ENCODE results near the gene SLC66A2. TPM values are rescaled to one million over a fixed set of nuclear protein-coding genes. Genes with fewer than 3 reads are reported as not detected.

SLC66A2 gene
- total and polyA plus RNA-seq, 3 experiments from 2014 or later = 18.3 to 31.7 (median 29.9) TPM

DNA sequence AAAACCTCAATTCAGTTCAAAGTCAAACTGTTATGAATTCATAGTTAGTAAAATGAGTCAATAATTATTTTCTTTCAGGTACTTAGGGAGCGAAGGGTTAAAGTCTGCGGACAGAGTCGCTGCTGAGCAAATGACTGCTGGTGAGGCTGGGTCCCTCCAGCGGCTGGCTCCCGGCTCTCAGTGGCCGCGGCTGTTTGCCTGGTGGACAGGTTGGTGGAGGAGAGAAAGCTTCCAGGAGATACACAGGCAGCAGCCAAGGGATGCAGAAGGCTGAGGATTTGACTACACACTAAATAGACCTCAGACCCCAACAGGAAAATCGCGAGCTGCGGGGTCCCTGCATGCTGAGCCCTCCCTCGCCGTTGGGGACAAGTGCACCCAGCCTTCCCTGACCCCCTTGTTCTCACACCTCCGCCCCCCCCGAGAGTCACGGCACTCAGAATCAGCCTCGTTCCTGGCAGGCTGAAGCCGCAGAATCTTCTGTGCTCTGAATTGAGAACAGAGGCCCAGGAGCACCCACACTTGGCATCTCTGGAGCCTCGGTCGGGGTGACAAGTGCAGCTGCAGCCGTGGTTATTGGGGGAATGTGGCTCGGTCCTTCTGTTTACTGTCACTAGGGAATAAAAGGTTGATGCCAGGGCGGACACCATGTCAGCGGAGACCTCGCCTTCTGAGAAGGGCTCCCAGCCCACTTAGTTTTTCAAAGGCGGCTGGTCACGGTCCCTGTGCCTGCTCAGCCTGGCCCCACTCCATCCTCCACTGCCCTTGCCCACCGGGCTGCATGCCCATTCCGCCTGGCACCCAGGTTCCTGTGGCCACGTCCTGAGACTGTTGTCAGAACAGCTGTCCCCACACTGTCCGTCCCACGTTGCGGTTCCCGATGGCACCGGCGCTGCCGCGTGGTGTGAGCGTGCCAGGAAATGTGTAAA lies 74.0 kb downstream of the SLC66A2 start:
- peaks cover 0 to 3% (median 0%) of the 10 kb centered on the region in 5 donors for H3K9me3 Mint-ChIP-seq
- POLR2A ChIA-PET = no interaction called here
- H3K27me3 Mint-ChIP-seq = peaks cover 4 to 5% of the 10 kb centered on the region in 2 donors
- Histone ChIP-seq H3K27me3 (ENCODE audit: insufficient read depth, low read length, poor library complexity, severe bottlenecking) (no peaks in the 10 kb centered on the region), H3K4me3 (ENCODE audit: low read length) (no peak overlapping the region), H3K4me1 (ENCODE audit: insufficient read depth, low read length) (no peaks in the 10 kb centered on the region), H3K36me3 (ENCODE audit: insufficient read depth, low read length) (no peaks in the 10 kb centered on the region), H3K9me3 (ENCODE audit: low read length) (no peaks in the 10 kb centered on the region), H3K27ac (ENCODE audit: low read depth, low read length) (no peak overlapping the region)
- no peak overlapping the region for H3K4me3 Mint-ChIP-seq
- peak in 1 of 5 donors; percentile 49 for DNase-seq
- H3K27ac Mint-ChIP-seq = no peak overlapping the region
- CTCF ChIA-PET = no interaction called here
- no peaks in the 10 kb centered on the region for H3K36me3 Mint-ChIP-seq
- H3K4me1 Mint-ChIP-seq = no peaks in the 10 kb centered on the region

DNA sequence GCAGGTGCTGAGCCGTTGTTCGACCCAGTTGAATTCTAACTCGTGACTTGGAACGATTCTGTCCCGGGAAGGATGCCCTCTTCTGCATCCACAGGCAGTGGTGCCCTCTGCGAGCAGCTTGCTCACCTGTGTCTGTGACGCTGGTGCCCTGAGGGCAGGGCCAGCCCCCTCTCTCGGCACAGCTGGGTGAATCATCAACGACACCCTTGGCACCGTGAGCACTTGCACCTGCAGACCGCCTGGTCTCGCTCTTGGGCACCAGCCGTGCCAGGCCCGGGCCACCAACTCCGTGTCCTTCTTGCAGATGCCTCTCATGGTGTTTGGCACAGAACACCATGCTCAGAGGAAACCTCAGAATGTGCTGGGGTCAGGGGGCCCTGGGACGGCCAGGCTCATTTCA lies 75.0 kb downstream of the SLC66A2 start:
- no peaks in the 10 kb centered on the region for H3K9me3 Mint-ChIP-seq
- H3K27ac Mint-ChIP-seq = no peak overlapping the region
- no peak overlapping the region for H3K27ac ChIP-seq (ENCODE audit: low read depth, low read length)
- ChIA-PET CTCF (no interaction called here), POLR2A (no interaction called here)
- no peaks in the 10 kb centered on the region for H3K27me3 ChIP-seq (ENCODE audit: insufficient read depth, low read length, poor library complexity, severe bottlenecking)
- no peaks in the 10 kb centered on the region for H3K4me1 Mint-ChIP-seq
- H3K36me3 Mint-ChIP-seq = no peaks in the 10 kb centered on the region
- no peak overlapping the region for H3K4me3 ChIP-seq (ENCODE audit: low read length)
- no peak overlapping the region for H3K4me3 Mint-ChIP-seq
- no peaks in the 10 kb centered on the region for H3K9me3 ChIP-seq (ENCODE audit: low read length)
- peak in 1 of 5 donors; percentile 33 for DNase-seq
- no peaks in the 10 kb centered on the region for H3K4me1 ChIP-seq (ENCODE audit: insufficient read depth, low read length)
- H3K36me3 ChIP-seq (ENCODE audit: insufficient read depth, low read length) = no peaks in the 10 kb centered on the region
- peaks cover 4 to 5% of the 10 kb centered on the region in 2 donors for H3K27me3 Mint-ChIP-seq

GRCh38 chr18:79875931-79876461 lies 75.5 kb downstream of the SLC66A2 start:
- Histone ChIP-seq H3K4me3 (ENCODE audit: low read length) (no peak overlapping the region), H3K27me3 (ENCODE audit: insufficient read depth, low read length, poor library complexity, severe bottlenecking) (no peaks in the 10 kb centered on the region), H3K27ac (ENCODE audit: low read depth, low read length) (no peak overlapping the region), H3K9me3 (ENCODE audit: low read length) (no peaks in the 10 kb centered on the region), H3K4me1 (ENCODE audit: insufficient read depth, low read length) (no peaks in the 10 kb centered on the region), H3K36me3 (ENCODE audit: insufficient read depth, low read length) (no peaks in the 10 kb centered on the region)
- no peak overlapping the region for H3K4me3 Mint-ChIP-seq
- ChIA-PET CTCF (no interaction called here), POLR2A (no interaction called here)
- H3K9me3 Mint-ChIP-seq = no peaks in the 10 kb centered on the region
- no peaks in the 10 kb centered on the region for H3K36me3 Mint-ChIP-seq
- no peaks in the 10 kb centered on the region for H3K4me1 Mint-ChIP-seq
- peaks cover 4 to 5% of the 10 kb centered on the region in 2 donors for H3K27me3 Mint-ChIP-seq
- DNase-seq = peak in 1 of 5 donors; percentile 36
- no peak overlapping the region for H3K27ac Mint-ChIP-seq

GRCh38 chr18:79875531-79875919 lies 75.9 kb downstream of the SLC66A2 start:
- peak in 1 of 5 donors; percentile 37 for DNase-seq
- H3K36me3 Mint-ChIP-seq = no peaks in the 10 kb centered on the region
- Histone ChIP-seq H3K4me1 (ENCODE audit: insufficient read depth, low read length) (no peaks in the 10 kb centered on the region), H3K27ac (ENCODE audit: low read depth, low read length) (no peak overlapping the region), H3K36me3 (ENCODE audit: insufficient read depth, low read length) (no peaks in the 10 kb centered on the region), H3K27me3 (ENCODE audit: insufficient read depth, low read length, poor library complexity, severe bottlenecking) (no peaks in the 10 kb centered on the region), H3K9me3 (ENCODE audit: low read length) (no peaks in the 10 kb centered on the region), H3K4me3 (ENCODE audit: low read length) (no peak overlapping the region)
- peaks cover 4 to 5% of the 10 kb centered on the region in 2 donors for H3K27me3 Mint-ChIP-seq
- POLR2A ChIA-PET = no interaction called here
- CTCF ChIA-PET = no interaction called here
- no peaks in the 10 kb centered on the region for H3K4me1 Mint-ChIP-seq
- H3K4me3 Mint-ChIP-seq = no peak overlapping the region
- no peaks in the 10 kb centered on the region for H3K9me3 Mint-ChIP-seq
- H3K27ac Mint-ChIP-seq = peak overlapping the region in 1 of 8 donors; percentile 3

GRCh38 chr18:79874553-79875530 lies 76.6 kb downstream of the SLC66A2 start:
- peaks cover 4 to 5% of the 10 kb centered on the region in 2 donors for H3K27me3 Mint-ChIP-seq
- DNase-seq = no peak
- no peaks in the 10 kb centered on the region for H3K9me3 Mint-ChIP-seq
- H3K9me3 ChIP-seq (ENCODE audit: low read length) = no peaks in the 10 kb centered on the region
- ChIA-PET CTCF (no interaction called here), POLR2A (no interaction called here)
- no peak overlapping the region for H3K27ac Mint-ChIP-seq
- H3K27me3 ChIP-seq (ENCODE audit: insufficient read depth, low read length, poor library complexity, severe bottlenecking) = no peaks in the 10 kb centered on the region
- no peaks in the 10 kb centered on the region for H3K4me1 Mint-ChIP-seq
- H3K36me3 ChIP-seq (ENCODE audit: insufficient read depth, low read length) = no peaks in the 10 kb centered on the region
- no peak overlapping the region for H3K4me3 ChIP-seq (ENCODE audit: low read length)
- H3K4me3 Mint-ChIP-seq = no peak overlapping the region
- no peak overlapping the region for H3K27ac ChIP-seq (ENCODE audit: low read depth, low read length)
- no peaks in the 10 kb centered on the region for H3K36me3 Mint-ChIP-seq
- H3K4me1 ChIP-seq (ENCODE audit: insufficient read depth, low read length) = no peaks in the 10 kb centered on the region

GRCh38 chr18:79873449-79874110 lies 77.9 kb downstream of the SLC66A2 start:
- H3K27me3 Mint-ChIP-seq = peaks cover 4 to 5% of the 10 kb centered on the region in 2 donors
- CTCF ChIA-PET = no interaction called here
- H3K4me1 ChIP-seq (ENCODE audit: insufficient read depth, low read length) = no peaks in the 10 kb centered on the region

DNA sequence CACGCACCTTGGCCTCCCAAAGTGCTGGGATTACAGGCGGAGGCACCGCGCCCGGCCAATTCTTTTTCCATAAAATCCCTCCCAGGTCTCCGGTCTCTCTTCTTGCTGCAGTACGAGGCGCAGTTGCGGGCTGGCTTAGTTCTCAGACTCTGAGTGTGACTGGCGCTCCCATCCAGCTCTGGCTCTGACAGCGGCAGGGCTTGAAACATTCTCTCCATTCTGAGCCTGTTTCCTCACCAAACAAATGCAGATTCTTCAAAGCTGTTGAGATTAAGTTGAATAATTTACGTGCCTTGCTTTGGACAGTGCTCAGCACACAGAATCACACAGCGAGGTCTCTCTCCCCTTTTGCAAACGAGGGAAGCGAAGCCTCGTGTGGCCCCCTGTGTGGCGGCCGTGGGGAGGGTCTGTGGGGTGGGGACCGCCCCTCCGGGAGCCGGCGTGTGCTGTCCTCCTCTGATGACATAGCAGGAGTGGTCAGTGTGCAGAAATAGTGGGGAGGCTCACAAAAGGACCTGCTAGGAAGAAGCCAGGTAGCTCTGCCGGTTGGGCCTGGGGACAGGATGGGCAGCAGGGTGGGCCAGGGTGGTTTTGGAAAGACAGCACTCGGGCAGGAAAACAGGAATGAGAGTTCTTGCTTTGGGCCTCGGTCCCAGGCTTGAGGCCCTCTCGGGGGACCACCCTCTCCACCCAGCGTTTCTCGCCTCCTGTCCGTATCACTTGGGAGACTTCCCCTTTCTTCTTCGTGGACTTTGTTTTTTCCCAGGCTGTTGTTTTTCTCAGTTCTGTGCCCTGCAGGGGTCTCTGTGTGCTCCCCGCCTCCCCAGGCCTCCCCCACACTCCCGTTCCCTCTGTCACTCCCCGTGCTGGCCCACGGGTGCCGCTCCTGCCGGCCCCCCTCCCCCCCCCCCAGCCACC lies 78.7 kb downstream of the SLC66A2 start:
- POLR2A ChIA-PET = interaction anchor here (0.5 kb wide), 1 partner anchor 165 kb away, joined by 3 read pairs; no protein-coding TSS in a partner anchor

More at GRCh38 chr18:79873449-79874110, 77.9 kb downstream of the SLC66A2 start:
- no peaks in the 10 kb centered on the region for H3K27me3 ChIP-seq (ENCODE audit: insufficient read depth, low read length, poor library complexity, severe bottlenecking)
- Mint-ChIP-seq H3K4me3 (no peak overlapping the region), H3K36me3 (no peaks in the 10 kb centered on the region), H3K9me3 (no peaks in the 10 kb centered on the region), H3K4me1 (no peaks in the 10 kb centered on the region), H3K27ac (no peak overlapping the region)
- no peaks in the 10 kb centered on the region for H3K36me3 ChIP-seq (ENCODE audit: insufficient read depth, low read length)
- no peak overlapping the region for H3K27ac ChIP-seq (ENCODE audit: low read depth, low read length)
- POLR2A ChIA-PET = no interaction called here
- no peak for DNase-seq
- H3K4me3 ChIP-seq (ENCODE audit: low read length) = no peak overlapping the region
- H3K9me3 ChIP-seq (ENCODE audit: low read length) = no peaks in the 10 kb centered on the region

More for the DNA sequence above, 78.7 kb downstream of the SLC66A2 start:
- no peaks in the 10 kb centered on the region for H3K4me1 ChIP-seq (ENCODE audit: insufficient read depth, low read length)
- H3K27me3 Mint-ChIP-seq = peaks cover 4 to 5% of the 10 kb centered on the region in 2 donors
- H3K9me3 Mint-ChIP-seq = no peaks in the 10 kb centered on the region
- no peaks in the 10 kb centered on the region for H3K27me3 ChIP-seq (ENCODE audit: insufficient read depth, low read length, poor library complexity, severe bottlenecking)
- no peaks in the 10 kb centered on the region for H3K36me3 ChIP-seq (ENCODE audit: insufficient read depth, low read length)
- H3K9me3 ChIP-seq (ENCODE audit: low read length) = no peaks in the 10 kb centered on the region
- CTCF ChIA-PET = interaction anchor here (0.7 kb wide), 1 partner anchor 20 kb away, joined by 3 read pairs; no protein-coding TSS in a partner anchor
- H3K27ac Mint-ChIP-seq = no peak overlapping the region
- no peak for DNase-seq
- H3K27ac ChIP-seq (ENCODE audit: low read depth, low read length) = no peak overlapping the region
- H3K4me3 ChIP-seq (ENCODE audit: low read length) = no peak overlapping the region
- H3K36me3 Mint-ChIP-seq = no peaks in the 10 kb centered on the region
- H3K4me3 Mint-ChIP-seq = no peak overlapping the region
- H3K4me1 Mint-ChIP-seq = no peaks in the 10 kb centered on the region

Measured in CD8-positive, alpha-beta memory T cell (primary cell).